DMS153 treated with DMSO at 0.1 percent for 48 hours (cell line): ENCODE results near the gene TFAP2D.

Source experiments
- DNase-seq: peaks from one replicate; lab custom pipeline; 2025; ENCODE audit not compliant: unreplicated experiment; lab: John Stamatoyannopoulos, UW

Gene TFAP2D

GRCh38 chr6:50713226-50713625 is at the start of gene TFAP2D:
TSS of gene TFAP2D (plus strand) at chr6:50713526. CDS start at chr6:50714056, 530 bp downstream.
- no peak for DNase-seq

GRCh38 chr6:50663806-50664205 is 49.5 kb upstream of the TFAP2D start:
- no peak for DNase-seq

- no peak for DNase-seq
Measured at GRCh38 chr6:50666089-50666488, 47.2 kb upstream of the TFAP2D start.

- no peak for DNase-seq
Measured at GRCh38 chr6:50681213-50681824, 32.0 kb upstream of the TFAP2D start.

- no peak for DNase-seq
Measured at GRCh38 chr6:50689210-50689609, 24.1 kb upstream of the TFAP2D start.

GRCh38 chr6:50691814-50692495 is 21.4 kb upstream of the TFAP2D start:
- DNase-seq: no peak

- no peak for DNase-seq
Measured at GRCh38 chr6:50698546-50698945, 14.8 kb upstream of the TFAP2D start.

- no peak for DNase-seq
Measured at GRCh38 chr6:50699051-50699775, 14.1 kb upstream of the TFAP2D start.

- DNase-seq: no peak
Measured at GRCh38 chr6:50706575-50706974, 6.8 kb upstream of the TFAP2D start.

GRCh38 chr6:50707191-50707590 is 6.1 kb upstream of the TFAP2D start:
- DNase-seq: no peak

- no peak for DNase-seq
Measured at GRCh38 chr6:50707652-50708300, 5.5 kb upstream of the TFAP2D start.

GRCh38 chr6:50708664-50709365 is 4.5 kb upstream of the TFAP2D start:
- no peak for DNase-seq

GRCh38 chr6:50709366-50709734 is 4.0 kb upstream of the TFAP2D start:
- DNase-seq: no peak

- no peak for DNase-seq
Measured at GRCh38 chr6:50711686-50712085, 1.6 kb upstream of the TFAP2D start.

GRCh38 chr6:50712291-50712690 is 1.0 kb upstream of the TFAP2D start:
- DNase-seq: no peak

- DNase-seq: no peak
Measured at GRCh38 chr6:50713977-50714486, 706 bp downstream of the TFAP2D start.

GRCh38 chr6:50714487-50715379 is 1.4 kb downstream of the TFAP2D start:
- DNase-seq: no peak

- no peak for DNase-seq
Measured at GRCh38 chr6:50716899-50717509, 3.7 kb downstream of the TFAP2D start.

GRCh38 chr6:50717734-50718457 is 4.6 kb downstream of the TFAP2D start:
- DNase-seq: no peak
